Measurements from ENCODE around the gene PTHLH.

PTHLH gene

DNA sequence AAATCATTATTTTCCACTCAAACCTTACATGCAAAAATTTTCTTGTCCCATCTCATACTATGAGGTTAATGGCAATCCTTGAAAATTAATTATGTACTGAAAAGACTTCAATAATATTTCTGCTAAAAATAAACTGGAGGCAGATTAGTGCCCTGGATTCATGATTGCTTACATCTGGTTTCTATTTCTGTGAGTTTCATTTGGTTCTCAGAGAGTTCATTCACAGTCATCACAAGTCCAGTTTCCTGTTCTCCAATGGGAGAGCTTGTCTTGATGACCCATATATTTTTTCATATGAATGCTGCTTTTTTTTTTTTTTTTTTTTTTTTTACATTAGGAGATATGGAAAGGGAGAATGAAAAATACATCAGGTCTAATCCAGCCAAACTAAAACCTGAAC, 6.6 kb upstream of the PTHLH start:
- no peak for DNase-seq (ENCODE audit: low read depth)
- no peak overlapping the region for H3K4me3 ChIP-seq (ENCODE audit: low read depth, low read length)
- TF ChIP-seq, protein P1, sequence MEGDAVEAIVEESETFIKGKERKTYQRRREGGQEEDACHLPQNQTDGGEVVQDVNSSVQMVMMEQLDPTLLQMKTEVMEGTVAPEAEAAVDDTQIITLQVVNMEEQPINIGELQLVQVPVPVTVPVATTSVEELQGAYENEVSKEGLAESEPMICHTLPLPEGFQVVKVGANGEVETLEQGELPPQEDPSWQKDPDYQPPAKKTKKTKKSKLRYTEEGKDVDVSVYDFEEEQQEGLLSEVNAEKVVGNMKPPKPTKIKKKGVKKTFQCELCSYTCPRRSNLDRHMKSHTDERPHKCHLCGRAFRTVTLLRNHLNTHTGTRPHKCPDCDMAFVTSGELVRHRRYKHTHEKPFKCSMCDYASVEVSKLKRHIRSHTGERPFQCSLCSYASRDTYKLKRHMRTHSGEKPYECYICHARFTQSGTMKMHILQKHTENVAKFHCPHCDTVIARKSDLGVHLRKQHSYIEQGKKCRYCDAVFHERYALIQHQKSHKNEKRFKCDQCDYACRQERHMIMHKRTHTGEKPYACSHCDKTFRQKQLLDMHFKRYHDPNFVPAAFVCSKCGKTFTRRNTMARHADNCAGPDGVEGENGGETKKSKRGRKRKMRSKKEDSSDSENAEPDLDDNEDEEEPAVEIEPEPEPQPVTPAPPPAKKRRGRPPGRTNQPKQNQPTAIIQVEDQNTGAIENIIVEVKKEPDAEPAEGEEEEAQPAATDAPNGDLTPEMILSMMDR (IDR thresholded peaks at IDR 0.05; ENCODE audit: control insufficient read depth, extremely low read depth, insufficient read depth) = no peak

DNA sequence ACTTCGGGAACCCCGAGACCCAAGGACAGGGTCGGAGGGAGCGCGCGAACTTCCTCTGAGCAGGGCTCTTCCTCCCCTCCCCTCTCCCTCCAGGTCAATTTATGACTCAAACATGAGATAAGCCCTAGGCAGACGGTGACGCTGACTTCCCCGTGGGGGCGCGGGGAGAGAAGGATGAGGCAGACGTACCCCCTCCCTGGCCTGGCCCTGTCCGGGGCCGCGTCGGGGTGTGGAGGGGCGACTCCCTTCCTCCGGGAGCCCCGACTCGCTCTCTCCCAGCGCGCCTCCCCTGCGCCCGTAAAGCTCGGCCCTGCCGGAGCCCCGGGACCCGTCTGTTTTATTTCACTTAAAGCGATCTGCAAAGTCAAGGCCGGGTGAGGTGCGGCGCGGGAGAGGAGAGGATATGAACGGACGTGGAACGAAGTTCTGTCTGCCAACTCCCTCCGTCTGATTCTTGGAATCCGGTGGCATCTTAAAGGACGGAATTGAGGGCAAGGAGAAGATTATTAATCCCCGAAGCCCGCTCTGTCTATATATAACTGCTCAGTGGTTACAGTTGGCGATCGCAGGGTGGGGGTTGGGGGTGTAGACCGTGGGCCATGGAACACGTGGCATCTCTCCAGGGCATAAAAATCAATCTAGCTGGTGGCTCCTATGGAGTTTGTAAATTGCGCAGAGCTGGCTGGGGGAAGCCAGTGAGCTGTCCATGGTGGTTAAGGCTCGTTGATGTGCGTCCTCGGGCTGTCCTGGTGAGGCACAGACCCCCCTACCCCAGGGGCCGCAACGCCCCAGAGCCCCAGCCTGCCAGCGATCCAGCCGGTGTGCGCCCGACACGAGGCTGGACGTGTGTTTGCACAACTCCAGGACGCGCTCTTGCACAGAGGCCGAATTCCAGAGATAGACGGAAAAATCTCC, 2.9 kb upstream of the PTHLH start:
- TF ChIP-seq, protein P1 (IDR thresholded peaks at IDR 0.05; ENCODE audit: control insufficient read depth, extremely low read depth, insufficient read depth) = no peak
- no peak overlapping the region for H3K4me3 ChIP-seq (ENCODE audit: low read depth, low read length)
- DNase-seq (ENCODE audit: low read depth) = no peak

DNA sequence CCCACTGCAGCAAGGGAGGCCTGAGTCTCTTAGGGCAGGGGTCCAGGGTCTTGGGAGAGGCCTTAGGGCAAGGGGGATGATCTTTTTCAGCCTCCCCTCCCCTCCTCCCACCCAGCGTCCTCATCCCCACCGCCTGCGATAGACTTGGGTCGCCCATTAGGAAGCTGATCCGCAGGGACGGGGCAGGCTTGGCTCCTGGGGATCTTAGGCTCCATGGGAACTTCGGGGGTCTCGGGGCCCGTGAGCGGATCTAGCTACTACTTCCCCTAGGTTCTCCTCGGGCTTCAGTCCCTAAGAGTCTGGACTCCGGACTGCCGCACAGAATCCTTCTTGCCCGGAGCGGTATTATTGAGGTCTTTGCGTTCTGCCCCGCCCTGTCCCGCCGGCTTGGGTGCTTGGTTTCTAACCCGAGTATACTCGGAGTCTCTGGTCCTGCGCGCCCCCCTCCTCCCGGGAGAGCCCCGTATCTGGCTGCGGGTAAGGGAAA, 2.2 kb upstream of the PTHLH start:
- H3K4me3 ChIP-seq (ENCODE audit: low read depth, low read length) = no peak overlapping the region
- DNase-seq (ENCODE audit: low read depth) = no peak
- TF ChIP-seq, protein P1 (IDR thresholded peaks at IDR 0.05; ENCODE audit: control insufficient read depth, extremely low read depth, insufficient read depth) = no peak

DNA sequence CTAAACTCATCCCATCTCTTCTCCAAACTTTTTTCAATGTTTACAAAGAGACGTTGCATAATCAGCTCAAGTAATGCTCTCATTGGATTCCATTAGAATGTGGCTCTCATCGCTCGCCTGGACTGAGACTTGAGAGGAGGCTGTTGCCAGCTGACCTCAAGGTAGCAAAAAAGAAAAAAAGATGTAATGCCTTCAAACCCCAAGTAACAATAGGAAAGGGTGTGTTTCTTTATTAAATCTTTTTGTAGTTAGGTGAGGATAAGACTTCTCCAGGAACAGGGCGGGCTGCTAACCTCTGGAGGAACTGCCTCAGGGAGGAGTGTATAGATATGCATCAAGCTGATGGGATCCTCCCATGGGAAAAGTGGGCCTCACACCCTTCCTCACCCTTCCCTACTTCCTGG, 956 bp upstream of the PTHLH start:
- H3K4me3 ChIP-seq (ENCODE audit: low read depth, low read length) = no peak overlapping the region
- TF ChIP-seq, protein P1 (IDR thresholded peaks at IDR 0.05; ENCODE audit: control insufficient read depth, extremely low read depth, insufficient read depth) = no peak
- no peak for DNase-seq (ENCODE audit: low read depth)

DNA sequence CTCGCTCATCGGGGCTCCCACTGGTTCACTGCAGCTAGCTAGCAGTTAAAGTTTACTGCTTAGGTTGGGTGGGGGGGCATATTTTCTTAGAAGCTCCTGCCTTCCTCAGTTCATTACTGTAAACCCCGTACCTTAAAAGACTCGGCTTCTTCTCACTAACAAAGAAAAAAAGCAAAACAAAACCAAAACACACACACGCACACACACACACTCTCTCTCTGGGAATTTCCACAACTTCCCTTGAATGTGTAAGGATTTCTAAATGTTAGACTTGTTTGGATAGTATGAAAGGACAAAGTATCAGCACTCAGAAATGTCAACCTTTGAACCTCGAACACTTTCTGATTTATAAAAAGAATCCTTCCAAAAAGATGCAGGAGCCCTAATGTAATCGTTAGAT, 927 bp downstream of the PTHLH start:
- no peak overlapping the region for H3K4me3 ChIP-seq (ENCODE audit: low read depth, low read length)
- TF ChIP-seq, protein P1 (IDR thresholded peaks at IDR 0.05; ENCODE audit: control insufficient read depth, extremely low read depth, insufficient read depth) = no peak
- no peak for DNase-seq (ENCODE audit: low read depth)

DNA sequence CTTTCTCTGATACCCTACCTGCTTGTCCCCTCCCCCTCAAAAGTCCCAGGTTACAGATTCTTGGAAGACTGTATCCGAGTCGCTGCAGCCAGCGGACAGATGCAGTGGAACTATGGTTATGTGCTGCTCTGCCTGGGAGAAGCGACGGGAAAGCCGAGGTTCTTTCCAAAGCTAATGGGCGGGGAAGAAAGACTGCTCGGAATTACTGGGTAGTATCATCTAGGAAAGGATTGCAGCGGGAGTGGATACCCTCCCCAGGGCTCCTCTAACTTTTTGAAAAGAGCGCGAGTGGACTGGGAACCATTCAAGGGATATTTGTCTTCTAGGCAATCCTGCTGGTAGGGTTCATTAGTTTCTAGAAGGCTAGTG, 1.4 kb downstream of the PTHLH start:
- DNase-seq (ENCODE audit: low read depth) = no peak
- no peak overlapping the region for H3K4me3 ChIP-seq (ENCODE audit: low read depth, low read length)
- TF ChIP-seq, protein P1 (IDR thresholded peaks at IDR 0.05; ENCODE audit: control insufficient read depth, extremely low read depth, insufficient read depth) = no peak
